Mucosa of descending colon (tissue), 3 donors: ENCODE results near the gene MPHOSPH9. TPM values are rescaled to one million over a fixed set of nuclear protein-coding genes. Genes with fewer than 3 reads are reported as not detected.

ENCODE experiments used
- ATAC-seq: fragments of 200-7000 bp; cut with Tn5 transposase; one replicate; pipeline ENCODE4 v1.9.1; 2020; ENCODE audit warnings: mild to moderate bottlenecking, moderate library complexity
- DNase-seq, 3 donors: peaks; one replicate each; pipeline ENCODE4 v3.0.0-alpha.2; 2020
- H3K36me3 ChIP-seq: fragments of 200-600 bp; one replicate; pipeline ENCODE4 v1.8.0; 2021; ENCODE audit warnings: low read depth, mild to moderate bottlenecking
- H3K4me1 ChIP-seq: fragments of 200-600 bp; one replicate; pipeline ENCODE4 v1.8.0; 2021; ENCODE audit warnings: low read depth, mild to moderate bottlenecking
- H3K4me3 ChIP-seq: fragments of 200-600 bp; one replicate; pipeline ENCODE4 v1.8.0; 2021; ENCODE audit warnings: mild to moderate bottlenecking
- H3K9me3 ChIP-seq: fragments of 200-600 bp; one replicate; pipeline ENCODE4 v1.8.0; 2021; ENCODE audit warnings: mild to moderate bottlenecking
- intact Hi-C, 2 donors: fragments of 100-400 bp; cut with DNase I in 1 of 2; cut with micrococcal nuclease in 1 of 2; formaldehyde crosslinking; loops; one replicate each; pipeline versions ENCODE4 v1.11.0 to v1.11.1; 2022; cut with DNase I, micrococcal nuclease
- total RNA-seq, 3 donors: library from RNA; stranded (reverse); fragmentation: NEBNext Ultra II Directional in 2 of 3; extraction: Animal tissue kit (Norgen Biotek cat#: 25700) in 2 of 3; gene quantifications; one replicate each; pipeline versions ENCODE4 v1.2.1 to v1.2.4, GENCODE V29; 2021 to 2023
- TF ChIP-seq, protein P1 (sequence below): fragments of 200-600 bp; IDR thresholded peaks from one replicate; pipeline ENCODE4 v1.8.0; 2022; ENCODE audit warnings: antibody characterized with exemption, mild to moderate bottlenecking
- donor health status: DM: no; HTN: no; CAD: no; lungs with moderate emphysema.
- donor health status: DM: no; HTN: no; CAD: no.
- donor health status: DM: no; HTN: yes; CAD: no.

MPHOSPH9 gene
- total RNA-seq, 3 donors from 2014 or later = 19.6 to 28.7 (median 19.8) TPM

DNA sequence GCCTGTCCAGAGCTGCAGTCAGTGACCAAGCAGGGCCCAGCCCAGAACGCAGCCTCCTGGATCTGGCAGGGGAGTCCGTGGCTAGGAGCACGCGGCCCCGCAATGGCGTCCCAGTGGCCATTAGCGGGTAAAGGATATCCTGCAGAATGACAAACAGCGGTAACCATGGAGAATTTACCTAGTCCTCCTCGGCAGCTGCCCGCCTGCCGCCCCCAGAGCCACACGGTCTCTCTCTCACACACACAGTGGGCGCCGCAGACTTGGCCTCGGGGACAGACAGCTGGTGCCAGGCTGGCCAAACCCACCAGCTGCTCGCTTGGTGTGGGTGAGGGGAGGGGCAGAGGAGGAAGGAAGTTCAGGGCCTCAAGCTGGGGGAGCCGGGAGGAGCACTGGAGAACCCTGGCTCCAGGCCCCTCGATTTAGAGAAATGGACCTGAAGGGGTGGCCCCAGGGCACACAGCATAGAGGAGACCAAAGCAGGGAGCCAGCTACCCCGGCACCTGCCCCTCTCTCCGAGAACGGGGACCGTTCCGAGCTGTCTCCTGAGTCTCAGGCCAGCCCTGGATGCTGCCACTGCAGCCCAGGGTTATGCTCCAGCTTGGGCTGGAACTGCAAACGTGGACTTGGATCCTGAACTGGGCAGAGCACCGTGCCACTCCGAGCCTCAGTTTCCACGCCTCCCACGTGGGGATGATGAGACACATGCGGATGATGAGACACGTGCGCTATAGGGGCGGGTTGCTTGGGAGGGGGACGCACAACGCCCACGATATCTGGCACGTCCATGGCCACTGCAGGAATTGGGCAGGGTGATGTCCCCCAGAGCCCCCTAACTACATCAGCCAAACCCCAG is 35.3 kb upstream of the MPHOSPH9 start:
- Histone ChIP-seq H3K4me1 (peaks cover 6% of the 10 kb centered on the region), H3K9me3 (no peaks in the 10 kb centered on the region), H3K4me3 (no peak overlapping the region), H3K36me3 (no peaks in the 10 kb centered on the region)
- intact Hi-C loops = no loop called here
- TF ChIP-seq, protein P1, sequence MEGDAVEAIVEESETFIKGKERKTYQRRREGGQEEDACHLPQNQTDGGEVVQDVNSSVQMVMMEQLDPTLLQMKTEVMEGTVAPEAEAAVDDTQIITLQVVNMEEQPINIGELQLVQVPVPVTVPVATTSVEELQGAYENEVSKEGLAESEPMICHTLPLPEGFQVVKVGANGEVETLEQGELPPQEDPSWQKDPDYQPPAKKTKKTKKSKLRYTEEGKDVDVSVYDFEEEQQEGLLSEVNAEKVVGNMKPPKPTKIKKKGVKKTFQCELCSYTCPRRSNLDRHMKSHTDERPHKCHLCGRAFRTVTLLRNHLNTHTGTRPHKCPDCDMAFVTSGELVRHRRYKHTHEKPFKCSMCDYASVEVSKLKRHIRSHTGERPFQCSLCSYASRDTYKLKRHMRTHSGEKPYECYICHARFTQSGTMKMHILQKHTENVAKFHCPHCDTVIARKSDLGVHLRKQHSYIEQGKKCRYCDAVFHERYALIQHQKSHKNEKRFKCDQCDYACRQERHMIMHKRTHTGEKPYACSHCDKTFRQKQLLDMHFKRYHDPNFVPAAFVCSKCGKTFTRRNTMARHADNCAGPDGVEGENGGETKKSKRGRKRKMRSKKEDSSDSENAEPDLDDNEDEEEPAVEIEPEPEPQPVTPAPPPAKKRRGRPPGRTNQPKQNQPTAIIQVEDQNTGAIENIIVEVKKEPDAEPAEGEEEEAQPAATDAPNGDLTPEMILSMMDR = no peak
- ATAC-seq (no peak), DNase-seq (no peak)

- intact Hi-C loops = no loop called here
- H3K36me3 ChIP-seq = no peaks in the 10 kb centered on the region
- H3K4me1 ChIP-seq = peaks cover 6% of the 10 kb centered on the region
- no peak for ATAC-seq
- DNase-seq = no peak
- no peaks in the 10 kb centered on the region for H3K9me3 ChIP-seq
- TF ChIP-seq, protein P1 = no peak
- H3K4me3 ChIP-seq = no peak overlapping the region
Observed at GRCh38 chr12:123267335-123267920, 34.5 kb upstream of the MPHOSPH9 start.

- Histone ChIP-seq H3K36me3 (no peaks in the 10 kb centered on the region), H3K9me3 (no peaks in the 10 kb centered on the region), H3K4me3 (no peak overlapping the region), H3K4me1 (peaks cover 6% of the 10 kb centered on the region)
- intact Hi-C loops = no loop called here
- no peak for ATAC-seq
- TF ChIP-seq, protein P1 = no peak
- no peak for DNase-seq
Observed at GRCh38 chr12:123266679-123267277, 33.8 kb upstream of the MPHOSPH9 start.

DNA sequence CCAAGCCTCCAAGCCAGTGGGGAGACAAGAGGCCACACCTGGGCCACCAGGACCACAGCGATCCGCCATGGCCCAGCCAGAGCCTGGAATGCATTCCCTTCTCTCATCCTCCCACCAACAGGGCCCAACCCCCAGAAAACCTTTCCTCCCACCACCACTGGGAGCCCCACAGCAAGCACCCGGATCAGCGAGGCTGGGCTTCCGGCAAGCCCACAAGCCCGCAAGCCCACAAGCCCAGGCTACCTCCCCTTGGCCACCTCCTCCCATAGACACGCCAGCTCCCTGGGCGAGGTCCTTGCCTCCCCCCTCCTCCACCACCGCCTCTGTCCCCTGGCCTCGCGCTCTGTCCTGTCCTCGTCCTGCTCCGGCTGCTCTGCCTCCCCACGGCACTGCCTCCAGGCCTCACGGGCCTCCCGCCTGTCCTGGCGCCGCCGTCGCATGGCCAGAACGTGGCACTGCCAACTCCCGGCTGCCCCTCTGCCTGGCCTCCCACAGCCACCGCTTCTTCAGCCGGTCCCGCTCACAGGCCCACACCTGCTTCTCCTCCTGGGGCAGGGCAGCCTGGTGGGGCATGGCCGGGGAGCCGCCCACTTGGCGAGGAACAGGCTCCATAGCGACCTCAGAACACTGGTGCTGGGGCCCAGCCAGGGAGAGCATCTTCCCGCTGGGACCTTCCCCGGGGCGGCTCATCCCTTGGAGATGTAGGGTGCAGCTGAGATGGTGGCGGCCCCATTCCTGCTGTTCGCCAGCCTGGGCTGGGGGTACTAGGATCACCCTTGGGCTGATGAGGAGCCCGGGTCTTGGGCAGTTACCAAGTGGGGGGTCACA is 33.1 kb upstream of the MPHOSPH9 start:
- Histone ChIP-seq H3K4me3 (no peak overlapping the region), H3K36me3 (no peaks in the 10 kb centered on the region), H3K9me3 (no peaks in the 10 kb centered on the region), H3K4me1 (peaks cover 6% of the 10 kb centered on the region)
- intact Hi-C loops = no loop called here
- TF ChIP-seq, protein P1 = no peak
- no peak for DNase-seq
- ATAC-seq = no peak

DNA sequence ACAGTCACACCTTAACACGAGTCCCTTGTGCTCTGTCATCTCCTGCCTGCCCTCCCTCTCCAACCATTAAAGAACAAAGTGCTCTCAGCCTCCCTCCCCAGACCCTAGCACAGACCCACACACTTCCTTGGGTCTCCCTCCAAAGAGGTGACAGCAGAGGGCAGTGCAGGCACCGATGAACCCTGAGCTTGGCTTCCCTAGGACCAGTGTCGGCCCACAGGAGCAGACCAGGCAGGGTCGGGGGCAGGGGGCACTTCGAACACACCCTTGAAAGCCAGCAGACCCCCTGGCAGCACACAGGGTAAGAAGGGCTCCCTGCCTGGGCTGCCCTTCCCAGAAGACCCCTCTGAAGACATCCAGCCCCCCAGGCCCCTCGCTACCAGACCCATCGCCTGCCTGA is 31.7 kb upstream of the MPHOSPH9 start:
- intact Hi-C loops = no loop called here
- DNase-seq (no peak), ATAC-seq (no peak)
- no peaks in the 10 kb centered on the region for H3K9me3 ChIP-seq
- H3K4me1 ChIP-seq = no peaks in the 10 kb centered on the region
- TF ChIP-seq, protein P1 = no peak
- H3K4me3 ChIP-seq = no peak overlapping the region
- H3K36me3 ChIP-seq = no peaks in the 10 kb centered on the region
